ENCODE data around the gene PNMA6E.

DNA sequence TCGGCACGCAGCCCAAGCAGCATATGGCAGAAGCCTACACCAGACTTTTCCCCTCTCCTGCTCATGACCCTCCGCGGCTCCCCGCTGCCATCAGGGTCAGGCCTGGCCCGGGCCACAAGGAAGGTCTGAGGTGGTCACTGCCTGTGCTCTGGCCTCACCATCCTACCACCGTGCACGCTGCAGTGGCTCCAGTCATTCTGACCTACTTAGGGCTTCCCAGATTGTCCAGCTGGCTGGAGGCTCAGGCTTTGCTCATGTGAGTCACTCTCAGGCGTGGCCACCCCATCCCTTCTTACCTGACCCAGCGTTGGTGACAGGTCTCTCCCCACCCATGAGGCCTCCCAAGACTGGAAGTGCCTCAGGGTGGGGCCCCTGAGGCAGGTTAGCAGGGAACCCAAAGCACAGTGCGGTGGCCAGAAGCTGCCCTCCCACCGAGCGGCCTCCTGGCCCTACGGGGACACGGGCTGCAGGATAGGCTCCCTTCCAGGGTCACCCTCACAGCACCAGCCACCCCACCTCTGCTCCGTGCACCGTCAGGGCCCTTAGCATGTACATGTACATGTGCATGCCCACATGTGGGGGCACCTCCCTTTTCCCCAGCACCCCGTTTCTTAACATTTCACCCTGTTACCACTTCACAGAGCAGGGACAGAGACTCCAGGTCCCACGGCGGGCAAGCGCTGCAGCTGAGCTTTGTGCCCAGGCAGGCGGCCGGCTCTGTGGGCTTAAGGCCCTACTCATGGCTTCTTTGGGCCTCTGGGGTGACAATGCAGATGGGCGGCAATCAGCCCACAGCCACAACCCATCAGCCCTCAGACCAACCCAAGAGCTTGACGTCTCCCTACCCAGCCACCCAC, 42.6 kb upstream of the PNMA6E start:
- TF ChIP-seq GATA3 (IDR thresholded peaks at IDR 0.05; ENCODE audit: borderline replicate concordance) (no peak), POLR2A (IDR thresholded peaks at IDR 0.05; ENCODE audit: low read length) (no peak), CEBPB (IDR thresholded peaks at IDR 0.05) (no peak), EP300 (IDR thresholded peaks at IDR 0.05) (no peak), RAD21 (conservative IDR thresholded peaks at IDR 0.05 in 1 of 2, IDR thresholded peaks at IDR 0.05 in 1 of 2) (no peak)
- TF ChIP-seq, protein P1, sequence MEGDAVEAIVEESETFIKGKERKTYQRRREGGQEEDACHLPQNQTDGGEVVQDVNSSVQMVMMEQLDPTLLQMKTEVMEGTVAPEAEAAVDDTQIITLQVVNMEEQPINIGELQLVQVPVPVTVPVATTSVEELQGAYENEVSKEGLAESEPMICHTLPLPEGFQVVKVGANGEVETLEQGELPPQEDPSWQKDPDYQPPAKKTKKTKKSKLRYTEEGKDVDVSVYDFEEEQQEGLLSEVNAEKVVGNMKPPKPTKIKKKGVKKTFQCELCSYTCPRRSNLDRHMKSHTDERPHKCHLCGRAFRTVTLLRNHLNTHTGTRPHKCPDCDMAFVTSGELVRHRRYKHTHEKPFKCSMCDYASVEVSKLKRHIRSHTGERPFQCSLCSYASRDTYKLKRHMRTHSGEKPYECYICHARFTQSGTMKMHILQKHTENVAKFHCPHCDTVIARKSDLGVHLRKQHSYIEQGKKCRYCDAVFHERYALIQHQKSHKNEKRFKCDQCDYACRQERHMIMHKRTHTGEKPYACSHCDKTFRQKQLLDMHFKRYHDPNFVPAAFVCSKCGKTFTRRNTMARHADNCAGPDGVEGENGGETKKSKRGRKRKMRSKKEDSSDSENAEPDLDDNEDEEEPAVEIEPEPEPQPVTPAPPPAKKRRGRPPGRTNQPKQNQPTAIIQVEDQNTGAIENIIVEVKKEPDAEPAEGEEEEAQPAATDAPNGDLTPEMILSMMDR (IDR thresholded peaks at IDR 0.05): no peak
